Hepatocyte (in vitro differentiated cells): ENCODE measurements around the gene AMBN. TPM values are rescaled to one million over a fixed set of nuclear protein-coding genes. Genes with fewer than 3 reads are reported as not detected.

Source experiments
- DNase-seq: peaks from one replicate; pipeline ENCODE4 v3.0.0-alpha.2; 2016; ENCODE audit warnings: low spot score
- H2AFZ ChIP-seq: fragments of 200-600 bp; sonication (generic); 2 replicates; pipeline ENCODE4 v1.6.0; 2016; ENCODE audit warnings: antibody characterized with exemption, mild to moderate bottlenecking
- H3K27ac ChIP-seq: fragments of 200-600 bp; sonication (generic); 2 replicates; pipeline ENCODE4 v1.5.1; 2016; ENCODE audit warnings: mild to moderate bottlenecking
- H3K27me3 ChIP-seq: fragments of 200-600 bp; sonication (generic); 2 replicates; pipeline ENCODE4 v1.6.1; 2016
- H3K36me3 ChIP-seq: fragments of 200-600 bp; sonication (generic); replicated peaks from 2 replicates; pipeline ENCODE4 v1.5.1; 2016; ENCODE audit warnings: low read depth; ENCODE audit not compliant: insufficient read depth
- H3K4me1 ChIP-seq: fragments of 200-600 bp; sonication (generic); 2 replicates; pipeline ENCODE4 v1.5.1; 2016; ENCODE audit warnings: mild to moderate bottlenecking, moderate library complexity; ENCODE audit not compliant: insufficient read depth
- H3K4me2 ChIP-seq: fragments of 200-600 bp; sonication (generic); 2 replicates; pipeline ENCODE4 v1.6.0; 2016
- H3K4me3 ChIP-seq: fragments of 200-600 bp; sonication (generic); 2 replicates; pipeline ENCODE4 v1.5.1; 2016; ENCODE audit warnings: mild to moderate bottlenecking
- H3K79me2 ChIP-seq: fragments of 200-600 bp; sonication (generic); 2 replicates; pipeline ENCODE4 v1.6.0; 2017; ENCODE audit warnings: mild to moderate bottlenecking
- H3K9me2 ChIP-seq: fragments of 200-600 bp; sonication (generic); replicated peaks from 2 replicates; pipeline ENCODE4 v1.6.0; 2017; ENCODE audit warnings: mild to moderate bottlenecking; ENCODE audit not compliant: insufficient read depth
- H3K9me3 ChIP-seq: fragments of 200-600 bp; sonication (generic); 2 replicates; pipeline ENCODE4 v1.5.1; 2016; ENCODE audit warnings: low read depth, mild to moderate bottlenecking
- H4K20me1 ChIP-seq: fragments of 200-600 bp; sonication (generic); 2 replicates; pipeline ENCODE4 v1.6.0; 2016; ENCODE audit warnings: mild to moderate bottlenecking; ENCODE audit not compliant: insufficient read depth, poor library complexity, severe bottlenecking
- CTCF ChIP-seq: fragments of 200-600 bp; sonication (generic); IDR thresholded peaks from 2 replicates; pipeline ENCODE4 v1.5.1; 2016; ENCODE audit warnings: antibody characterized with exemption, mild to moderate bottlenecking; ENCODE audit not compliant: poor library complexity
- EZH2 ChIP-seq: fragments of 200-600 bp; sonication (generic); IDR thresholded peaks from 2 replicates; pipeline ENCODE4 v1.6.1; 2016; ENCODE audit warnings: antibody characterized with exemption, mild to moderate bottlenecking, borderline replicate concordance
- EZH2phosphoT487 ChIP-seq: fragments of 200-600 bp; sonication (generic); IDR thresholded peaks from one replicate; pipeline ENCODE4 v1.6.1; 2018; ENCODE audit warnings: antibody characterized with exemption, mild to moderate bottlenecking, low read depth, moderate library complexity; ENCODE audit not compliant: unreplicated experiment, severe bottlenecking
- WGBS: methylation state at CpG from one replicate; pipeline ENCODE4 v1.1.6; 2016; ENCODE audit warnings: low lambda C conversion rate; ENCODE audit errors: missing lambda C conversion rate; 5-methylcytosine and 5-hydroxymethylcytosine counted together
- polyA plus RNA-seq: library from polyadenylated mRNA; unstranded; fragments of >200 nt; fragmentation: Nextera tagmentation; extraction: Ambion mirVana; gene quantifications from 2 replicates; pipeline ENCODE4 v1.2.1, GENCODE V29; 2016
- total RNA-seq: library from RNA; depleted of rRNA; stranded (reverse); fragments of >200 nt; gene quantifications from 2 replicates; pipeline ENCODE4 v1.2.3, GENCODE V29; 2014

The AMBN gene
- total and polyA plus RNA-seq, 2 experiments from 2014 or later: not detected

- Histone ChIP-seq H4K20me1 (no peaks in the 10 kb centered on the region), H3K4me1 (no peaks in the 10 kb centered on the region), H3K79me2 (no peaks in the 10 kb centered on the region), H3K27ac (no peak overlapping the region), H3K27me3 (no peaks in the 10 kb centered on the region), H3K4me2 (no peak overlapping the region), H3K36me3 (no peaks in the 10 kb centered on the region), H3K9me2 (no peaks in the 10 kb centered on the region), H3K9me3 (no peaks in the 10 kb centered on the region), H2AFZ (no peak overlapping the region), H3K4me3 (no peak overlapping the region)
- peak; percentile 77 for DNase-seq
- 39% methylated on average over 5 of the region's 5 CpGs for WGBS
- TF ChIP-seq EZH2phosphoT487: no peak
- peak; percentile 71 for TF ChIP-seq CTCF
- no peak for TF ChIP-seq EZH2
Measured at GRCh38 chr4:70601422-70602039, 9.5 kb downstream of the AMBN start.

GRCh38 chr4:70603856-70604255 is 11.8 kb downstream of the AMBN start:
- Histone ChIP-seq H3K79me2 (no peaks in the 10 kb centered on the region), H3K9me2 (no peaks in the 10 kb centered on the region), H4K20me1 (no peaks in the 10 kb centered on the region), H3K4me2 (no peak overlapping the region), H2AFZ (no peak overlapping the region), H3K4me1 (no peaks in the 10 kb centered on the region), H3K27me3 (no peaks in the 10 kb centered on the region), H3K4me3 (no peak overlapping the region), H3K36me3 (no peaks in the 10 kb centered on the region), H3K9me3 (no peaks in the 10 kb centered on the region), H3K27ac (no peak overlapping the region)
- TF ChIP-seq EZH2phosphoT487 (no peak), CTCF (no peak), EZH2 (no peak)
- no peak for DNase-seq
- WGBS: 50% methylated on average over 3 of the region's 3 CpGs

GRCh38 chr4:70606459-70606858 is 14.4 kb downstream of the AMBN start:
- no peak overlapping the region for H2AFZ ChIP-seq
- no peaks in the 10 kb centered on the region for H3K79me2 ChIP-seq
- no peaks in the 10 kb centered on the region for H3K27me3 ChIP-seq
- no peaks in the 10 kb centered on the region for H3K36me3 ChIP-seq
- no peaks in the 10 kb centered on the region for H3K9me2 ChIP-seq
- H3K4me1 ChIP-seq: no peaks in the 10 kb centered on the region
- no peak overlapping the region for H3K4me3 ChIP-seq
- H3K4me2 ChIP-seq: no peak overlapping the region
- 83% methylated on average over 8 of the region's 8 CpGs for WGBS
- H4K20me1 ChIP-seq: no peaks in the 10 kb centered on the region
- no peak overlapping the region for H3K27ac ChIP-seq
- DNase-seq: no peak
- no peak for TF ChIP-seq EZH2
- no peak for TF ChIP-seq EZH2phosphoT487
- TF ChIP-seq CTCF: no peak
- H3K9me3 ChIP-seq: no peaks in the 10 kb centered on the region
